Esophagus squamous epithelium (tissue), 4 donors: ENCODE results near the gene SETD4.

Experiments used
- POLR2A ChIP-seq, 4 donors: fragments of 450-650 bp; IDR thresholded peaks; one replicate each; pipeline ENCODE4 v1.6.1; 2017; ENCODE audit warnings: antibody characterized with exemption in 4 of 4, mild to moderate bottlenecking in 4 of 4, moderate library complexity in 3 of 4
- TF ChIP-seq, protein P1 (sequence below), 6 experiments: fragments of 450-650 bp in 4 of 6; fragments of 200-600 bp in 2 of 6; sonication (generic) in 2 of 6; IDR thresholded peaks; one replicate each; pipeline ENCODE4 v1.5.1; 2016 to 2019; ENCODE audit warnings: antibody characterized with exemption in 6 of 6, mild to moderate bottlenecking in 4 of 6, moderate library complexity in 4 of 6

DNA sequence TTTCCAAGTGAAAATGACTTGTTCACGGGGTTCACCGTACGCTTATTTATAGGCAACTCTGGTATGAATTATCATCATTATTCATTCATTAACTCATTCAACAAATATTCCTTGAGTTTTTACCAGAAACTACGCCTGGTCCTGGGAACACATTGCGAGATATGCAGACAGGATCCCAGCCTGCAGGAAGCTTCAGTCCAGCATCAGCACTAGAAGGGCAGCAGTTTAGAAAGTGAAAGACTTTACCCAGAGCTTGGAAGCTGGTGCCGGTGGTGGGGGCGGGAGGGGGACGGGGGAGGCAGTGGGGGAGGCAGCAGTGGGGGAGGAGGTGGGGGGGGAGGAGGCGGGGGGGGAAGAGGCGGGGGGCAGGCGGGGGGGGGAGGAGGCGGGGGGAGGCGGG, 55.9 kb downstream of the SETD4 start:
- TF ChIP-seq, protein P1, sequence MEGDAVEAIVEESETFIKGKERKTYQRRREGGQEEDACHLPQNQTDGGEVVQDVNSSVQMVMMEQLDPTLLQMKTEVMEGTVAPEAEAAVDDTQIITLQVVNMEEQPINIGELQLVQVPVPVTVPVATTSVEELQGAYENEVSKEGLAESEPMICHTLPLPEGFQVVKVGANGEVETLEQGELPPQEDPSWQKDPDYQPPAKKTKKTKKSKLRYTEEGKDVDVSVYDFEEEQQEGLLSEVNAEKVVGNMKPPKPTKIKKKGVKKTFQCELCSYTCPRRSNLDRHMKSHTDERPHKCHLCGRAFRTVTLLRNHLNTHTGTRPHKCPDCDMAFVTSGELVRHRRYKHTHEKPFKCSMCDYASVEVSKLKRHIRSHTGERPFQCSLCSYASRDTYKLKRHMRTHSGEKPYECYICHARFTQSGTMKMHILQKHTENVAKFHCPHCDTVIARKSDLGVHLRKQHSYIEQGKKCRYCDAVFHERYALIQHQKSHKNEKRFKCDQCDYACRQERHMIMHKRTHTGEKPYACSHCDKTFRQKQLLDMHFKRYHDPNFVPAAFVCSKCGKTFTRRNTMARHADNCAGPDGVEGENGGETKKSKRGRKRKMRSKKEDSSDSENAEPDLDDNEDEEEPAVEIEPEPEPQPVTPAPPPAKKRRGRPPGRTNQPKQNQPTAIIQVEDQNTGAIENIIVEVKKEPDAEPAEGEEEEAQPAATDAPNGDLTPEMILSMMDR (IDR thresholded peaks at IDR 0.05), result no peak
- no peak for TF ChIP-seq POLR2A (IDR thresholded peaks at IDR 0.05)
